Upper lobe of left lung (tissue), 6 donors: ENCODE measurements around the gene FHOD3. TPM values are rescaled to one million over a fixed set of nuclear protein-coding genes. Genes with fewer than 3 reads are reported as not detected.

ENCODE experiments used
- ATAC-seq, 2 donors: fragments of 200-7000 bp; cut with Tn5 transposase; one replicate each; pipeline ENCODE4 v1.9.1; 2022; ENCODE audit warnings: mild to moderate bottlenecking in 2 of 2, moderate library complexity in 2 of 2; ENCODE audit not compliant: low FRiP score in 2 of 2
- DNase-seq, 2 donors: peaks; one replicate each; pipeline ENCODE4 v3.0.0-alpha.2; 2019 to 2020
- H3K27ac ChIP-seq, 4 donors: fragments of 200-600 bp; sonication (generic); one replicate each; pipeline ENCODE4 v1.5.1; 2016 to 2019
- H3K27me3 ChIP-seq, 4 donors: fragments of 200-600 bp; sonication (generic); one replicate each; pipeline ENCODE4 v1.5.1; 2017 to 2019
- H3K36me3 ChIP-seq, 4 donors: fragments of 200-600 bp; sonication (generic); one replicate each; pipeline ENCODE4 v1.5.1; 2016 to 2019
- H3K4me1 ChIP-seq, 4 donors: fragments of 200-600 bp; sonication (generic); one replicate each; pipeline ENCODE4 v1.5.1; 2018 to 2019
- H3K4me3 ChIP-seq, 4 donors: fragments of 200-600 bp; sonication (generic); one replicate each; pipeline ENCODE4 v1.5.1; 2017 to 2019; ENCODE audit warnings: mild to moderate bottlenecking in 2 of 4, moderate library complexity in 1 of 4
- H3K9me3 ChIP-seq, 4 donors: fragments of 200-600 bp; sonication (generic); one replicate each; pipeline ENCODE4 v1.5.1; 2018 to 2019
- CTCF ChIP-seq, 6 experiments: fragments of 450-650 bp in 4 of 6; fragments of 200-600 bp in 2 of 6; sonication (generic) in 2 of 6; IDR thresholded peaks; one replicate each; pipeline ENCODE4 v1.5.1; 2016 to 2019; ENCODE audit warnings: antibody characterized with exemption in 6 of 6
- EP300 ChIP-seq, 4 donors: sonication (generic); formaldehyde crosslinking; IDR thresholded peaks; one replicate each; pipeline ENCODE4 v1.5.1; 2017; ENCODE audit warnings: antibody characterized with exemption in 4 of 4, control low read depth in 2 of 4
- POLR2A ChIP-seq, 4 donors: fragments of 450-650 bp; IDR thresholded peaks; one replicate each; pipeline ENCODE4 v1.5.1; 2016 to 2017; ENCODE audit warnings: antibody characterized with exemption in 4 of 4, mild to moderate bottlenecking in 2 of 4
- POLR2AphosphoS5 ChIP-seq, 2 donors: sonication (generic); formaldehyde crosslinking; IDR thresholded peaks; one replicate each; pipeline ENCODE4 v1.5.1; 2017; ENCODE audit warnings: antibody characterized with exemption in 2 of 2
- WGBS, 2 donors: methylation state at CpG; one replicate each; pipeline ENCODE4 v1.1.5; 2017 to 2018; 5-methylcytosine and 5-hydroxymethylcytosine counted together
- total RNA-seq, 6 donors: library from RNA; depleted of rRNA in 4 of 6; stranded (reverse); fragments of >200 nt in 4 of 6; gene quantifications; one replicate each; pipeline versions ENCODE4 v1.1.0 to v1.2.1, GENCODE V29; 2016 to 2021
- donor health status: DM: no; HTN: no; CAD: no; lungs with moderate emphysema.
- donor health status: DM: no; HTN: yes; CAD: no; lungs with severe emphysema.

FHOD3 gene
- total RNA-seq, 6 donors from 2014 or later, result 0.40 to 4.8 (median 2.8) TPM

GRCh38 chr18:36322734-36323133 lies 25.2 kb downstream of the FHOD3 start:
- Histone ChIP-seq H3K27ac (no peak overlapping the region), H3K4me1 (no peaks in the 10 kb centered on the region), H3K36me3 (no peaks in the 10 kb centered on the region), H3K27me3 (no peaks in the 10 kb centered on the region), H3K9me3 (peaks cover 0 to 14% (median 9%) of the 10 kb centered on the region in 4 donors), H3K4me3 (no peak overlapping the region)
- no peak for ATAC-seq
- TF ChIP-seq POLR2A (IDR thresholded peaks at IDR 0.05), result no peak
- no peak for TF ChIP-seq CTCF (IDR thresholded peaks at IDR 0.05)
- WGBS, 2 donors, result 85 to 89% methylated on average over 4 of the region's 4 CpGs
- DNase-seq, result no peak

- no peak for ATAC-seq
- WGBS, 2 donors, result 59 to 61% methylated on average over 1 of the region's 1 CpG
These were observed 25.9 kb downstream of the FHOD3 start for GRCh38 chr18:36323421-36323820.

GRCh38 chr18:36325846-36326245 lies 28.3 kb downstream of the FHOD3 start:
- no peak for ATAC-seq
- Histone ChIP-seq H3K36me3 (no peaks in the 10 kb centered on the region), H3K9me3 (no peaks in the 10 kb centered on the region), H3K4me1 (no peaks in the 10 kb centered on the region), H3K4me3 (no peak overlapping the region), H3K27ac (no peak overlapping the region), H3K27me3 (no peaks in the 10 kb centered on the region)
- no peak for TF ChIP-seq POLR2A (IDR thresholded peaks at IDR 0.05)
- no peak for TF ChIP-seq EP300 (IDR thresholded peaks at IDR 0.05)
- TF ChIP-seq CTCF (IDR thresholded peaks at IDR 0.05), result no peak
- no peak for TF ChIP-seq POLR2AphosphoS5 (IDR thresholded peaks at IDR 0.05)
- WGBS, 2 donors, result 57 to 61% methylated on average over 1 of the region's 1 CpG
- DNase-seq, result no peak

More at GRCh38 chr18:36323421-36323820, 25.9 kb downstream of the FHOD3 start:
- H3K36me3 ChIP-seq, result no peaks in the 10 kb centered on the region
- DNase-seq, result no peak
- H3K4me3 ChIP-seq, result no peak overlapping the region
- no peaks in the 10 kb centered on the region for H3K27me3 ChIP-seq
- no peak for TF ChIP-seq POLR2A (IDR thresholded peaks at IDR 0.05)
- no peak for TF ChIP-seq EP300 (IDR thresholded peaks at IDR 0.05)
- no peak for TF ChIP-seq CTCF (IDR thresholded peaks at IDR 0.05)
- TF ChIP-seq POLR2AphosphoS5 (IDR thresholded peaks at IDR 0.05), result no peak
- H3K27ac ChIP-seq, result no peak overlapping the region
- H3K9me3 ChIP-seq, result peaks cover 0 to 8% (median 6%) of the 10 kb centered on the region in 4 donors
- H3K4me1 ChIP-seq, result no peaks in the 10 kb centered on the region

- TF ChIP-seq POLR2AphosphoS5 (IDR thresholded peaks at IDR 0.05), result no peak
- no peak for TF ChIP-seq EP300 (IDR thresholded peaks at IDR 0.05)
- no peak for TF ChIP-seq CTCF (IDR thresholded peaks at IDR 0.05)
- TF ChIP-seq POLR2A (IDR thresholded peaks at IDR 0.05), result no peak
- WGBS, 2 donors, result 81% methylated on average over 6 of the region's 6 CpGs
- H3K36me3 ChIP-seq, result no peaks in the 10 kb centered on the region
- no peak for ATAC-seq
- H3K9me3 ChIP-seq, result no peaks in the 10 kb centered on the region
- H3K4me1 ChIP-seq, result no peaks in the 10 kb centered on the region
- DNase-seq, result no peak
- no peak overlapping the region for H3K4me3 ChIP-seq
- no peak overlapping the region for H3K27ac ChIP-seq
- no peaks in the 10 kb centered on the region for H3K27me3 ChIP-seq
These were observed 29.3 kb downstream of the FHOD3 start for GRCh38 chr18:36326771-36327170.
